HCT116 (cell line): Measurements from ENCODE around the gene PRKN. TPM values are rescaled to one million over a fixed set of nuclear protein-coding genes. Genes with fewer than 3 reads are reported as not detected.

Experiments
- ATAC-seq: fragments of 200-7000 bp; cut with Tn5 transposase; 2 replicates; pipeline ENCODE4 v1.9.1; 2020; ENCODE audit warnings: mild to moderate bottlenecking, moderate library complexity
- BruUV-seq: library from RNA; stranded (reverse); fragments of 400-500 nt; replicated peaks from 2 replicates; lab custom pipeline; 2021; lab: Mats Ljungman, UMichigan
- CTCF ChIA-PET: fragments of 300-600 bp; sonication (Branson Sonifier 250); formaldehyde crosslinking; loops from one replicate; lab custom pipeline; 2021; ENCODE audit warnings: antibody characterized with exemption; lab: Charles Lee
- POLR2A ChIA-PET: fragments of 300-600, 350-600 bp; sonication (Branson Sonifier 250); formaldehyde crosslinking; loops from one replicate; lab custom pipeline; 2021; ENCODE audit warnings: antibody characterized with exemption; lab: Charles Lee
- RAD21 ChIA-PET, 2 experiments: fragments of 300-600 bp; sonication (Branson Sonifier 250); formaldehyde crosslinking; loops; one replicate each; lab custom pipeline; 2023; ENCODE audit warnings: low total read pairs in 2 of 2; ENCODE audit not compliant: uncharacterized antibody in 2 of 2, unreplicated experiment in 2 of 2, low non-redundant PET in 1 of 2; lab: Charles Lee
- DNase-seq: peaks from one replicate; pipeline ENCODE4 v3.0.0-alpha.2; 2010; ENCODE audit warnings: low read depth, low spot score
- H2AFZ ChIP-seq: fragments of 200-600 bp; shearing (Covaris generic), sonication (generic); 2 replicates; pipeline ENCODE4 v1.6.1; 2017; ENCODE audit warnings: low read depth, mixed run types, mixed read lengths, antibody characterized with exemption, low read length; ENCODE audit not compliant: poor library complexity, severe bottlenecking
- H3K27ac ChIP-seq: 2 replicates; pipeline ENCODE4 v1.5.1; 2012; ENCODE audit warnings: low read depth, low read length
- H3K27me3 ChIP-seq: fragments of 200-600 bp; sonication (generic); 2 replicates; pipeline ENCODE4 v1.6.1; 2016; ENCODE audit warnings: mixed run types, low read length, mixed read lengths; ENCODE audit not compliant: insufficient read depth
- H3K36me3 ChIP-seq, 2 experiments: fragments of 200-500 bp in 1 of 2; fragments of 200-600 bp in 1 of 2; sonication (Bioruptor generic) in 1 of 2; sonication (generic) in 1 of 2; 2 replicates each; pipeline versions ENCODE4 v1.5.1 to v1.6.1; 2014 to 2016; ENCODE audit warnings: low read length in 2 of 2, inconsistent platforms in 1 of 2, mixed read lengths in 1 of 2, mixed run types in 1 of 2; ENCODE audit not compliant: insufficient read depth in 2 of 2, control insufficient read depth in 1 of 2
- H3K4me1 ChIP-seq, 2 experiments: fragments of 200-600 bp in 1 of 2; sonication (generic) in 1 of 2; 2 replicates each; pipeline versions ENCODE4 v1.5.1 to v1.6.1; 2012 to 2017; ENCODE audit warnings: low read length in 2 of 2, inconsistent platforms in 1 of 2, mild to moderate bottlenecking in 1 of 2, mixed read lengths in 1 of 2, mixed run types in 1 of 2, moderate library complexity in 1 of 2; ENCODE audit not compliant: insufficient read depth in 2 of 2, control insufficient read depth in 1 of 2
- H3K4me2 ChIP-seq: fragments of 200-600 bp; sonication (generic); 2 replicates; pipeline ENCODE4 v1.6.1; 2017; ENCODE audit warnings: mixed run types, low read length, mixed read lengths
- H3K4me3 ChIP-seq, 2 experiments: fragments of 200-600 bp in 1 of 2; sonication (generic) in 1 of 2; replicated peaks in 1 of 2; 2 replicates each; pipeline ENCODE4 v1.5.1; 2011 to 2016; ENCODE audit warnings: low read length in 2 of 2, control low read depth in 1 of 2, low read depth in 1 of 2, mild to moderate bottlenecking in 1 of 2, mixed read lengths in 1 of 2, mixed run types in 1 of 2
- H3K79me2 ChIP-seq: fragments of 200-600 bp; sonication (generic); 2 replicates; pipeline ENCODE4 v1.6.1; 2017; ENCODE audit warnings: mild to moderate bottlenecking, mixed run types, low read length, moderate library complexity, mixed read lengths; ENCODE audit not compliant: insufficient read depth
- H3K9ac ChIP-seq: fragments of 200-600 bp; sonication (generic); 2 replicates; pipeline ENCODE4 v1.6.1; 2016; ENCODE audit warnings: low read length, mixed read lengths
- H3K9me2 ChIP-seq: fragments of 200-600 bp; sonication (generic), shearing (Covaris generic); 2 replicates; pipeline ENCODE4 v1.6.1; 2017; ENCODE audit warnings: mixed run types, mild to moderate bottlenecking, moderate library complexity; ENCODE audit not compliant: insufficient read depth
- H3K9me3 ChIP-seq, 2 experiments: fragments of 200-500 bp in 1 of 2; fragments of 200-600 bp in 1 of 2; sonication (Bioruptor generic) in 1 of 2; sonication (generic) in 1 of 2; 2 replicates each; pipeline ENCODE4 v1.6.1; 2014 to 2017; ENCODE audit warnings: low read length in 2 of 2, mixed read lengths in 2 of 2, inconsistent platforms in 1 of 2, low read depth in 1 of 2, mild to moderate bottlenecking in 1 of 2, mixed run types in 1 of 2, moderate library complexity in 1 of 2; ENCODE audit not compliant: control insufficient read depth in 1 of 2, insufficient read depth in 1 of 2
- H4K20me1 ChIP-seq: fragments of 200-600 bp; sonication (generic), shearing (Covaris generic); 2 replicates; pipeline ENCODE4 v1.6.1; 2017; ENCODE audit warnings: mixed run types, mild to moderate bottlenecking, moderate library complexity; ENCODE audit not compliant: insufficient read depth
- CBX3 ChIP-seq: IDR thresholded peaks from 2 replicates; pipeline ENCODE4 v1.6.1; 2012; ENCODE audit warnings: low read depth
- EGR1 ChIP-seq: IDR thresholded peaks from 2 replicates; pipeline ENCODE4 v1.6.1; 2012; ENCODE audit warnings: low read depth
- ELF1 ChIP-seq: IDR thresholded peaks from 2 replicates; pipeline ENCODE4 v1.6.1; 2012; ENCODE audit warnings: low read depth, borderline replicate concordance
- EZH2phosphoT487 ChIP-seq: fragments of 200-600 bp; IDR thresholded peaks from 2 replicates; pipeline ENCODE4 v1.6.1; 2018; ENCODE audit warnings: antibody characterized with exemption, borderline replicate concordance
- JUND ChIP-seq: IDR thresholded peaks from 2 replicates; pipeline ENCODE4 v1.6.1; 2012
- POLR2AphosphoS5 ChIP-seq: IDR thresholded peaks from 2 replicates; pipeline ENCODE4 v1.6.1; 2011; ENCODE audit warnings: mild to moderate bottlenecking, low read depth, low read length, moderate library complexity
- SIN3A ChIP-seq: IDR thresholded peaks from 2 replicates; pipeline ENCODE4 v1.6.1; 2012; ENCODE audit warnings: low read depth
- SRF ChIP-seq: IDR thresholded peaks from 2 replicates; pipeline ENCODE4 v1.6.1; 2012; ENCODE audit warnings: low read depth
- TCF7L2 ChIP-seq: IDR thresholded peaks from 2 replicates; pipeline ENCODE4 v1.7.0; 2011; ENCODE audit warnings: borderline replicate concordance, inconsistent platforms; ENCODE audit not compliant: insufficient read depth, insufficient read length; ENCODE audit errors: extremely low read depth
- ZFX ChIP-seq: fragments of 450-650 bp; IDR thresholded peaks from 2 replicates; pipeline ENCODE4 v1.6.1; 2017
- intact Hi-C: fragments of 100-400 bp; cut with micrococcal nuclease; formaldehyde crosslinking; loops from 2 replicates; pipeline ENCODE4 v1.10.0; 2022
- total RNA-seq: library from RNA; stranded (reverse); gene quantifications from one replicate; pipeline ENCODE4 v1.2.1, GENCODE V29; 2021; ENCODE audit not compliant: unreplicated experiment
- TF ChIP-seq, protein P1 (sequence below): IDR thresholded peaks from 2 replicates; pipeline ENCODE4 v1.6.1; 2012
- TF ChIP-seq, protein P2 (sequence below): IDR thresholded peaks from 2 replicates; pipeline ENCODE4 v1.6.1; 2012; ENCODE audit warnings: low read depth

Gene PRKN
- total RNA-seq, 1 experiment from 2014 or later, result 2.6 TPM

DNA sequence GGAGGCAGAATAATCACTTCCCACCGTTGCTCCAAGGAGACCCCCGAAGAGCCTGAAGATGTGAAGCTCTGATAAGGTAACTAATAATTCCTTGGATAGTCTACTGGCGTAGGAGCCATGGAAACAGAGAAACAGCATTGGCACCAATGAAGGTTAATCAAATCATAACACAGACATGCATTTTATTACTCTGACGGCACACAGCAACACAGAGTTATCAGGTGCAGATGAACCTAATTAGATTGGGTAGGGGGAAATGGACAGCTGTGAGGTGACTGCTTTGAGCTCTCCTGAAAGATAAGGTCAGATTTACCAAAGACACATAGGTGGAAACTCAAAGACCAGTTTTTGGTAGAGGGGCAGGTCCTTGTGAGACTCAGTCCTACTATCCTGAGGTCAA is 909.7 kb downstream of the PRKN start:
- ChIA-PET POLR2A (no interaction called here), RAD21 (no interaction called here), CTCF (no interaction called here)
- no peaks in the 10 kb centered on the region for H3K4me1 ChIP-seq
- no peak for ATAC-seq
- no peak overlapping the region for H3K27ac ChIP-seq
- TF ChIP-seq SRF, result no peak
- no peak for TF ChIP-seq EZH2phosphoT487
- TF ChIP-seq, protein P1, sequence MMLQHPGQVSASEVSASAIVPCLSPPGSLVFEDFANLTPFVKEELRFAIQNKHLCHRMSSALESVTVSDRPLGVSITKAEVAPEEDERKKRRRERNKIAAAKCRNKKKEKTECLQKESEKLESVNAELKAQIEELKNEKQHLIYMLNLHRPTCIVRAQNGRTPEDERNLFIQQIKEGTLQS, result no peak
- TF ChIP-seq, protein P2, sequence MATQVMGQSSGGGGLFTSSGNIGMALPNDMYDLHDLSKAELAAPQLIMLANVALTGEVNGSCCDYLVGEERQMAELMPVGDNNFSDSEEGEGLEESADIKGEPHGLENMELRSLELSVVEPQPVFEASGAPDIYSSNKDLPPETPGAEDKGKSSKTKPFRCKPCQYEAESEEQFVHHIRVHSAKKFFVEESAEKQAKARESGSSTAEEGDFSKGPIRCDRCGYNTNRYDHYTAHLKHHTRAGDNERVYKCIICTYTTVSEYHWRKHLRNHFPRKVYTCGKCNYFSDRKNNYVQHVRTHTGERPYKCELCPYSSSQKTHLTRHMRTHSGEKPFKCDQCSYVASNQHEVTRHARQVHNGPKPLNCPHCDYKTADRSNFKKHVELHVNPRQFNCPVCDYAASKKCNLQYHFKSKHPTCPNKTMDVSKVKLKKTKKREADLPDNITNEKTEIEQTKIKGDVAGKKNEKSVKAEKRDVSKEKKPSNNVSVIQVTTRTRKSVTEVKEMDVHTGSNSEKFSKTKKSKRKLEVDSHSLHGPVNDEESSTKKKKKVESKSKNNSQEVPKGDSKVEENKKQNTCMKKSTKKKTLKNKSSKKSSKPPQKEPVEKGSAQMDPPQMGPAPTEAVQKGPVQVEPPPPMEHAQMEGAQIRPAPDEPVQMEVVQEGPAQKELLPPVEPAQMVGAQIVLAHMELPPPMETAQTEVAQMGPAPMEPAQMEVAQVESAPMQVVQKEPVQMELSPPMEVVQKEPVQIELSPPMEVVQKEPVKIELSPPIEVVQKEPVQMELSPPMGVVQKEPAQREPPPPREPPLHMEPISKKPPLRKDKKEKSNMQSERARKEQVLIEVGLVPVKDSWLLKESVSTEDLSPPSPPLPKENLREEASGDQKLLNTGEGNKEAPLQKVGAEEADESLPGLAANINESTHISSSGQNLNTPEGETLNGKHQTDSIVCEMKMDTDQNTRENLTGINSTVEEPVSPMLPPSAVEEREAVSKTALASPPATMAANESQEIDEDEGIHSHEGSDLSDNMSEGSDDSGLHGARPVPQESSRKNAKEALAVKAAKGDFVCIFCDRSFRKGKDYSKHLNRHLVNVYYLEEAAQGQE, result no peak
- no peak for TF ChIP-seq CBX3
- no peak overlapping the region for H3K9ac ChIP-seq
- H3K9me2 ChIP-seq, result no peaks in the 10 kb centered on the region
- no peaks in the 10 kb centered on the region for H3K36me3 ChIP-seq
- no peaks in the 10 kb centered on the region for H3K9me3 ChIP-seq
- no peaks in the 10 kb centered on the region for H4K20me1 ChIP-seq
- H2AFZ ChIP-seq, result no peak overlapping the region
- no peak overlapping the region for H3K4me2 ChIP-seq
- no peaks in the 10 kb centered on the region for H3K79me2 ChIP-seq
- BruUV-seq, result no TSS peak
- no peak overlapping the region for H3K4me3 ChIP-seq
- no peaks in the 10 kb centered on the region for H3K27me3 ChIP-seq
- DNase-seq, result no peak
- intact Hi-C loops, result no loop called here

DNA sequence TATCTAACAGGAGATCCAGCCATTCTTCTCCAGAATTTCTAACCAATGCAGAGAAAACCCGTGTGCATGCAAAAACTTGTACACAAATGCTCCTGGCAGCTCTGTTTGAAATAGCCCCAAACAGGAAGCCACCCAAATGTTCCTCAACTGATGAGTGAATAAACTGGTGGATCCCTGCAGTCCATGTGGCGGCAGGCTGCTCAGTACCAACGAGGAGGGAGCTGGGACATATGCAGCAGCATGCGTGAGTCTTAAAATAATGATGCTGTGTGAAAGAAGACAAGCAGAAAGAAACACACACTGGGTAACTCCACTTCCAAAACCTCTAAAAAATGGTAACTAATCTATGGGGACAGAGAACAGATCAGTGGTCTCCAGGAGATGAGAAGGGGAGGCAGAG is 911.6 kb downstream of the PRKN start:
- BruUV-seq, result no TSS peak
- H3K27me3 ChIP-seq, result no peaks in the 10 kb centered on the region
- no peaks in the 10 kb centered on the region for H3K9me2 ChIP-seq
- ATAC-seq, result no peak
- no peak overlapping the region for H2AFZ ChIP-seq
- H3K9me3 ChIP-seq, result no peaks in the 10 kb centered on the region
- H3K79me2 ChIP-seq, result no peaks in the 10 kb centered on the region
- no peak overlapping the region for H3K4me3 ChIP-seq
- intact Hi-C loops, result no loop called here
- ChIA-PET POLR2A (no interaction called here), CTCF (no interaction called here), RAD21 (no interaction called here)
- no peak overlapping the region for H3K27ac ChIP-seq
- no peak for DNase-seq
- no peaks in the 10 kb centered on the region for H3K36me3 ChIP-seq
- no peak overlapping the region for H3K4me2 ChIP-seq
- H3K9ac ChIP-seq, result no peak overlapping the region
- H4K20me1 ChIP-seq, result no peaks in the 10 kb centered on the region
- H3K4me1 ChIP-seq, result no peaks in the 10 kb centered on the region
- TF ChIP-seq EGR1 (no peak), SRF (no peak), TCF7L2 (no peak), JUND (no peak), SIN3A (no peak), ZFX (no peak), EZH2phosphoT487 (no peak), ELF1 (no peak), POLR2AphosphoS5 (no peak)
- TF ChIP-seq, protein P2, result no peak
